Measurements from ENCODE around the gene SHISA6.

The SHISA6 gene

DNA sequence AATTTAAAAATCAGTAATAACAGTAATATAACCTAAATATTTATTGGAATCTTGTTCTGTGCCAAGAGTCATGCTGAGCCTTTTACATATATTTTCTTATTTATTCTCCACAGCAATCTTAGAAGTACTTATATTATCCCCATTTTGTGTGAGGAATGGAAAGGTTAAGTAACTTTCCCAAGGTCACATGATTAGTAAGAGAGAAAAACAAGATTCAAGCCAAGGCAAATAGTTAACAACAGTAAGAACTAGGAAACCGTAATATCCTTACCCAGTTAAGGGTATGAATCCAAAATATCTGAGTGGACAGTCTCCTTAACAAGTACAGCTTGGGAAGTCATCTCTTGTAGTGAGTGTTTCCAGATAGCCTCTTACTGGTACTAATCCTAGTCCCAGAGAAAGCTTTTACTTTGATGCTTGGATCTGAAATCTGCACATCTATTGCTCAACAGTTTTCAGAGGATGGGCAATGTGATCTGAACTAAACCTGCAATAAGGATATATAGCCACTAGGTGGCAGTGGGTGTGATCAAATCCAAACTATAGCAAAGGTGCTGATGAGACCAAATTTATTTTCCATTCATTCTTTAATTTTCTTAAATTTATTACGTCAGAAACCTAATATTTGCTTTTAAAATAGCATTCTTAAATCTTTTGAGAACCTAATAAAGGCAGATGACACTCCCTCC is 23.3 kb downstream of the SHISA6 start:
- Histone ChIP-seq H3K4me3 (ENCODE audit: low read depth, low read length) (no peak overlapping the region), H3K36me3 (ENCODE audit: control insufficient read depth, insufficient read depth, low read length) (peaks cover 3% of the 10 kb centered on the region; the same call in 1 of the 2 replicates), H3K27me3 (ENCODE audit: control insufficient read depth, insufficient read depth, low read length) (no peaks in the 10 kb centered on the region), H3K27ac (ENCODE audit: low read depth, low read length) (no peak overlapping the region), H3K9ac (ENCODE audit: low read depth, low read length) (no peak overlapping the region), H3K9me3 (ENCODE audit: control insufficient read depth, insufficient read depth, low read length) (peaks cover 21% of the 10 kb centered on the region; the same call in 1 of the 2 replicates), H3K4me1 (ENCODE audit: control insufficient read depth, insufficient read depth, low read length) (0 out of 2 replicates have a peak, but pooled peaks cover 6% of the 10 kb centered on the region)

DNA sequence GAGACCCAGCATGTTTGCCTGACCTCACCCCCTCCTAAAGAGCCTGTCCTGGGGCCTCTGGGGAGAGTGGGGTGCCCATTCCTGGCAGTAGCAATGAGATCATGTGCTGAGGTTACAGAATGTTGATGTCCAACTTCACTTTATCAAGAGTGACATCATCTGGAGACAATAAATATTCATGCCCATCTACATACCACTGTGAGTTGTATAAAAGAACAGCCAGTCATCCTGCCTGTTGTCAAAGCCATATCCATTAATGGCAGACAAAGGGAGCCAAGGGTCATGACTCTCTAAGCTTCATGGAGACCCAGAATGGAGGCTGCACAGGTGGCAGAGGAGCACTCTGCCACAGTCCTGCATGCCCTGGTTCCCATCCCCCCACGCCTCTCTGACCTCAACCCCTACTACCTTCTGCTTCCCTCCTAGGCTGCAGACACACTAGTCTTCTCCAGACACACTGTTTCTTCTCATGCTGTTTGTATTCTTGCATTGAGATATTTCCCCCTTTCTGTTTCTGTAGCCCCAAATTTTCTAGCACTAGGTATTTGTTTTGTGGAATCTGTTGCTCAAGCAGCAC is 27.1 kb downstream of the SHISA6 start:
- Histone ChIP-seq H3K27ac (ENCODE audit: low read depth, low read length) (no peak overlapping the region), H3K4me3 (ENCODE audit: low read depth, low read length) (no peak overlapping the region), H3K27me3 (ENCODE audit: control insufficient read depth, insufficient read depth, low read length) (no peaks in the 10 kb centered on the region), H3K9ac (ENCODE audit: low read depth, low read length) (no peak overlapping the region), H3K4me1 (ENCODE audit: control insufficient read depth, insufficient read depth, low read length) (no peaks in the 10 kb centered on the region), H3K36me3 (ENCODE audit: control insufficient read depth, insufficient read depth, low read length) (peaks cover 3% of the 10 kb centered on the region; the same call in 1 of the 2 replicates), H3K9me3 (ENCODE audit: control insufficient read depth, insufficient read depth, low read length) (peaks cover 12% of the 10 kb centered on the region; the same call in 1 of the 2 replicates)

- Histone ChIP-seq H3K4me1 (ENCODE audit: control insufficient read depth, insufficient read depth, low read length) (no peaks in the 10 kb centered on the region), H3K4me3 (ENCODE audit: low read depth, low read length) (no peak overlapping the region)
These were observed 28.2 kb downstream of the SHISA6 start for GRCh38 chr17:11269210-11269609.

GRCh38 chr17:11272191-11272590 is 31.2 kb downstream of the SHISA6 start:
- Histone ChIP-seq H3K9me3 (ENCODE audit: control insufficient read depth, insufficient read depth, low read length) (no peaks in the 10 kb centered on the region), H3K27ac (ENCODE audit: low read depth, low read length) (no peak overlapping the region), H3K9ac (ENCODE audit: low read depth, low read length) (no peak overlapping the region), H3K27me3 (ENCODE audit: control insufficient read depth, insufficient read depth, low read length) (no peaks in the 10 kb centered on the region), H3K36me3 (ENCODE audit: control insufficient read depth, insufficient read depth, low read length) (0 out of 2 replicates have a peak, but pooled peaks cover 5% of the 10 kb centered on the region), H3K4me3 (ENCODE audit: low read depth, low read length) (no peak overlapping the region), H3K4me1 (ENCODE audit: control insufficient read depth, insufficient read depth, low read length) (no peaks in the 10 kb centered on the region)

More at GRCh38 chr17:11269210-11269609, 28.2 kb downstream of the SHISA6 start:
- H3K27me3 ChIP-seq (ENCODE audit: control insufficient read depth, insufficient read depth, low read length), result no peaks in the 10 kb centered on the region
- peaks cover 7% of the 10 kb centered on the region; the same call in 1 of the 2 replicates for H3K9me3 ChIP-seq (ENCODE audit: control insufficient read depth, insufficient read depth, low read length)
- H3K36me3 ChIP-seq (ENCODE audit: control insufficient read depth, insufficient read depth, low read length), result no peaks in the 10 kb centered on the region; the same call in 1 of the 2 replicates
- H3K27ac ChIP-seq (ENCODE audit: low read depth, low read length), result no peak overlapping the region
- H3K9ac ChIP-seq (ENCODE audit: low read depth, low read length), result no peak overlapping the region

DNA sequence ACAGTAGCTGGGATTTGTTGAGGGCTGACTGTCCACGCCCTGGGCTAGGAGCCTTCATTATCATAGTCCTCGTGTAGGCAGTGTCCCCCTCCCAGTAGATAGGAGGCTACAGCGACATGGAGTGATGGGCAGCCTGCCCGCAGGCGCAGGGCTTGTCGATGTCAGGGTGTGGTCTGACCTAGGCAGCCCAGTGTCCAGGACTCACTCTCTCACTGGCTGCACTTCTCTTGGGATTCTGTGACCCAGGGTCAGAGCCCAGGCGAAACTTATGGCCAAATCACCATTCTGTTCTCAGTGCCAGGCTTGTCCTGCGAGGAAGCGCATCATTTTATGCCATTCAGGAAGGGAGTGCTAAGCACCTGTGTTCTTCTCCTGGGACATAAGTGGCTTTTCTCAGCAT is 32.6 kb downstream of the SHISA6 start:
- Histone ChIP-seq H3K9ac (ENCODE audit: low read depth, low read length) (no peak overlapping the region), H3K4me3 (ENCODE audit: low read depth, low read length) (no peak overlapping the region), H3K27ac (ENCODE audit: low read depth, low read length) (no peak overlapping the region), H3K27me3 (ENCODE audit: control insufficient read depth, insufficient read depth, low read length) (no peaks in the 10 kb centered on the region), H3K36me3 (ENCODE audit: control insufficient read depth, insufficient read depth, low read length) (0 out of 2 replicates have a peak, but pooled peaks cover 5% of the 10 kb centered on the region), H3K4me1 (ENCODE audit: control insufficient read depth, insufficient read depth, low read length) (no peaks in the 10 kb centered on the region), H3K9me3 (ENCODE audit: control insufficient read depth, insufficient read depth, low read length) (no peaks in the 10 kb centered on the region)

DNA sequence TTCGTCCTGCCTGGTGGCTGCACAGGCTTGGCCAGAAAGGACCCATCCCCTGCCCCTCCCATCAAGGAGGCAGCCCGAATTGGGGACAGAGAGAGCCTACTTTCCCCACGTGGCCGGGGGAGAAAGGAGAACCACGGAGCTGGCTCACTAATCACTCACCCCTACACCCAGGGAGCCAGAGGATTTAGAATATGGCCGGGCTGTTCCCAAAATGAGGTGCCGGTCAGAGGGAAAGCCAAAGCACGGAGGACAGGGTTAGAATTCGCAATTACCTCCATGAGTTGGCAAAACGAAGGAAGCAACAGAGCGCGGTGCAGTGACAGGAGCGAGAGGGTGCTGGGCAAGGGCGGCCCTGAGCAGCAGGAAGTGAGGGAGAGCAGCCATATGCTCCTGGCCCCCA is 33.1 kb downstream of the SHISA6 start:
- Histone ChIP-seq H3K9me3 (ENCODE audit: control insufficient read depth, insufficient read depth, low read length) (no peaks in the 10 kb centered on the region), H3K4me3 (ENCODE audit: low read depth, low read length) (no peak overlapping the region), H3K36me3 (ENCODE audit: control insufficient read depth, insufficient read depth, low read length) (0 out of 2 replicates have a peak, but pooled peaks cover 5% of the 10 kb centered on the region), H3K4me1 (ENCODE audit: control insufficient read depth, insufficient read depth, low read length) (no peaks in the 10 kb centered on the region), H3K27me3 (ENCODE audit: control insufficient read depth, insufficient read depth, low read length) (no peaks in the 10 kb centered on the region), H3K9ac (ENCODE audit: low read depth, low read length) (no peak overlapping the region), H3K27ac (ENCODE audit: low read depth, low read length) (no peak overlapping the region)

- H3K4me3 ChIP-seq (ENCODE audit: low read depth, low read length), result no peak overlapping the region
- H3K9me3 ChIP-seq (ENCODE audit: control insufficient read depth, insufficient read depth, low read length), result no peaks in the 10 kb centered on the region
- H3K27ac ChIP-seq (ENCODE audit: low read depth, low read length), result no peak overlapping the region
- no peaks in the 10 kb centered on the region for H3K4me1 ChIP-seq (ENCODE audit: control insufficient read depth, insufficient read depth, low read length)
- H3K27me3 ChIP-seq (ENCODE audit: control insufficient read depth, insufficient read depth, low read length), result no peaks in the 10 kb centered on the region
- 0 out of 2 replicates have a peak, but pooled peaks cover 5% of the 10 kb centered on the region for H3K36me3 ChIP-seq (ENCODE audit: control insufficient read depth, insufficient read depth, low read length)
- H3K9ac ChIP-seq (ENCODE audit: low read depth, low read length), result no peak overlapping the region
These were observed 35.5 kb downstream of the SHISA6 start for GRCh38 chr17:11276486-11276885.

- Histone ChIP-seq H3K36me3 (ENCODE audit: control insufficient read depth, insufficient read depth, low read length) (0 out of 2 replicates have a peak, but pooled peaks cover 5% of the 10 kb centered on the region), H3K9me3 (ENCODE audit: control insufficient read depth, insufficient read depth, low read length) (no peaks in the 10 kb centered on the region), H3K27me3 (ENCODE audit: control insufficient read depth, insufficient read depth, low read length) (no peaks in the 10 kb centered on the region), H3K27ac (ENCODE audit: low read depth, low read length) (no peak overlapping the region), H3K9ac (ENCODE audit: low read depth, low read length) (no peak overlapping the region), H3K4me1 (ENCODE audit: control insufficient read depth, insufficient read depth, low read length) (peaks cover 6% of the 10 kb centered on the region; the same call in 1 of the 2 replicates), H3K4me3 (ENCODE audit: low read depth, low read length) (no peak overlapping the region)
These were observed 37.4 kb downstream of the SHISA6 start for GRCh38 chr17:11278186-11278991.

DNA sequence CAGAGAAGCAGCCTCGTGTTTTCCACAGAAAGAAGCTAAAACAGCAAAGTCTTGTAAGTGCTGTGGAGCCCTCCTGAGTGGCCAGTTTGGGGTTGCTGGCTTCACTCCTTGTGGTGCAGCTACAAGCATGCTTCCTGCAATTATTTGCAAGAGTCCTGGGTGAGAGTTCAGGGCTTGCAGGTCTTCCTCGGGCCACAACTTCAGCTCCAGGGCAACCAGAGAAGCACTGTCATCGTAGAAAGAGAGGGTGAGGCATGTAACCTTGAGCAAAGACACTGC is 37.9 kb downstream of the SHISA6 start:
- Histone ChIP-seq H3K27me3 (ENCODE audit: control insufficient read depth, insufficient read depth, low read length) (no peaks in the 10 kb centered on the region), H3K9ac (ENCODE audit: low read depth, low read length) (no peak overlapping the region), H3K36me3 (ENCODE audit: control insufficient read depth, insufficient read depth, low read length) (0 out of 2 replicates have a peak, but pooled peaks cover 5% of the 10 kb centered on the region), H3K27ac (ENCODE audit: low read depth, low read length) (no peak overlapping the region), H3K4me1 (ENCODE audit: control insufficient read depth, insufficient read depth, low read length) (peaks cover 6% of the 10 kb centered on the region; the same call in 1 of the 2 replicates), H3K9me3 (ENCODE audit: control insufficient read depth, insufficient read depth, low read length) (no peaks in the 10 kb centered on the region), H3K4me3 (ENCODE audit: low read depth, low read length) (no peak overlapping the region)

- Histone ChIP-seq H3K27me3 (ENCODE audit: control insufficient read depth, insufficient read depth, low read length) (no peaks in the 10 kb centered on the region), H3K4me1 (ENCODE audit: control insufficient read depth, insufficient read depth, low read length) (peaks cover 6% of the 10 kb centered on the region; the same call in 1 of the 2 replicates), H3K27ac (ENCODE audit: low read depth, low read length) (no peak overlapping the region), H3K36me3 (ENCODE audit: control insufficient read depth, insufficient read depth, low read length) (0 out of 2 replicates have a peak, but pooled peaks cover 5% of the 10 kb centered on the region), H3K9me3 (ENCODE audit: control insufficient read depth, insufficient read depth, low read length) (no peaks in the 10 kb centered on the region), H3K9ac (ENCODE audit: low read depth, low read length) (no peak overlapping the region), H3K4me3 (ENCODE audit: low read depth, low read length) (no peak overlapping the region)
These were observed 38.8 kb downstream of the SHISA6 start for GRCh38 chr17:11279776-11280344.

Data from HUES48 (cell line).